Activated T-helper 2 cell treated with anti-CD3 and anti-CD28 coated beads, Interferon-gamma antibody, Interleukin-2, Interleukin-4, amounts not matched to agents 10 μg/mL and 5 μg/mL and 100 μg/mL, durations not matched to agents 14 hours and 24 hours and 36 hours (primary cell): ENCODE data around the gene ZBED5. TPM values are rescaled to one million over a fixed set of nuclear protein-coding genes. Genes with fewer than 3 reads are reported as not detected.

Source experiments
- DNase-seq: peaks from one replicate; pipeline ENCODE4 v3.0.0; 2021; ENCODE audit warnings: low spot score
- H3K27ac Mint-ChIP-seq: one replicate; pipeline ENCODE4 v1.8.0; 2021; ENCODE audit warnings: mixed read lengths
- H3K27me3 Mint-ChIP-seq: one replicate; pipeline ENCODE4 v1.8.0; 2021; ENCODE audit warnings: low read depth, mixed read lengths
- H3K36me3 Mint-ChIP-seq: one replicate; pipeline ENCODE4 v1.8.0; 2021; ENCODE audit warnings: low read depth, mixed read lengths
- H3K4me1 Mint-ChIP-seq: one replicate; pipeline ENCODE4 v1.8.0; 2021; ENCODE audit warnings: low read depth, mixed read lengths
- H3K4me3 Mint-ChIP-seq: one replicate; pipeline ENCODE4 v1.8.0; 2021; ENCODE audit warnings: low read depth, mild to moderate bottlenecking, moderate library complexity, mixed read lengths
- H3K9me3 Mint-ChIP-seq: one replicate; pipeline ENCODE4 v1.8.0; 2021; ENCODE audit warnings: mixed read lengths
- intact Hi-C: fragments of 100-400 bp; cut with micrococcal nuclease; formaldehyde crosslinking; loops from one replicate; pipeline ENCODE4 v1.15.1; 2023
- total RNA-seq: library from RNA; stranded (reverse); gene quantifications from 2 replicates; pipeline ENCODE4 v1.2.3, GENCODE V29; 2022

ZBED5 gene
- total RNA-seq, 1 donor from 2014 or later = 39.2 TPM

DNA sequence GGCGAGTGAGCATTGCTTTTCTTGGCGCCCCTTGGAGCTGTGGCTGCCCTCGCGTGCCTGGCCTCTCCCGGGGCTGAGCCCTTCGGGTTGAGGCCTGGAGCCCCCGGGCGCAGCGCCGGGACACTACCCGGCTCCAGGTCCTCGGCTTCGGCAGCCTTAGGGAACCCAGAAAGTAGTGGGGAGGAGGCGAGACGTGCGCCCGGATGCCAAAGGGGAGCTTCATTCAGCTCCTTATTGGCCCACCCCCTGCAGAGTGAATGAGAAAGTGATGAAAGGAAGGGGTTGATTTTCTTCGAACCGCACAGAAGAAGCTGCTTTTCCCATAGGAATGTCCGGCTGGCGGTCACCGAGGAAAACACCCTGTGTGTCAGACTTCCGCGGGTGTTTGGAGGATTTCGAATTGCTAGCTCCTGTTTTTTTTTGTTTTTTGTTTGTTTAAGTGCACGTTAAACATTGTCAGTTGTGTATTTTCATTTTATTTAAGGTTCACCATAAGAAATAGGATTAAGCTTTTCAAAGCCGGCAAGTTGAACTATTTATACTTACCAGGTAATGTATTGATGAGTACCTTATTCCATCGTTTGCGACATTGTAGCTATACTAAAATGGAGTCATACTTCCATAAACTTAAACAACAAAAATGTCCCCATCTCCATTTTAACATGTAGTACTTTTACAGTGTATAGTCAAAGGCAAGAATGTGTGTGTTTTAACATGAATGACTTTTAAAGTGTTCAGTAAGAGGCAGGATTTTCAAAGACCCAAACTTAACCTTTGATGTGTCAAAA, 48.3 kb downstream of the ZBED5 start:
- Mint-ChIP-seq H3K27ac (peak overlapping the region; percentile 98), H3K27me3 (peaks cover 2% of the 10 kb centered on the region), H3K9me3 (no peaks in the 10 kb centered on the region), H3K4me3 (peak overlapping the region; percentile 94), H3K4me1 (peaks cover 35% of the 10 kb centered on the region), H3K36me3 (peaks cover 43% of the 10 kb centered on the region)
- intact Hi-C loops = loop anchor here (1.0 to 5.0 kb wide), 5 partner anchors 48 to 1033 kb away; partner anchors contain the start of genes AMPD3 and CTR9
- DNase-seq = no peak

DNA sequence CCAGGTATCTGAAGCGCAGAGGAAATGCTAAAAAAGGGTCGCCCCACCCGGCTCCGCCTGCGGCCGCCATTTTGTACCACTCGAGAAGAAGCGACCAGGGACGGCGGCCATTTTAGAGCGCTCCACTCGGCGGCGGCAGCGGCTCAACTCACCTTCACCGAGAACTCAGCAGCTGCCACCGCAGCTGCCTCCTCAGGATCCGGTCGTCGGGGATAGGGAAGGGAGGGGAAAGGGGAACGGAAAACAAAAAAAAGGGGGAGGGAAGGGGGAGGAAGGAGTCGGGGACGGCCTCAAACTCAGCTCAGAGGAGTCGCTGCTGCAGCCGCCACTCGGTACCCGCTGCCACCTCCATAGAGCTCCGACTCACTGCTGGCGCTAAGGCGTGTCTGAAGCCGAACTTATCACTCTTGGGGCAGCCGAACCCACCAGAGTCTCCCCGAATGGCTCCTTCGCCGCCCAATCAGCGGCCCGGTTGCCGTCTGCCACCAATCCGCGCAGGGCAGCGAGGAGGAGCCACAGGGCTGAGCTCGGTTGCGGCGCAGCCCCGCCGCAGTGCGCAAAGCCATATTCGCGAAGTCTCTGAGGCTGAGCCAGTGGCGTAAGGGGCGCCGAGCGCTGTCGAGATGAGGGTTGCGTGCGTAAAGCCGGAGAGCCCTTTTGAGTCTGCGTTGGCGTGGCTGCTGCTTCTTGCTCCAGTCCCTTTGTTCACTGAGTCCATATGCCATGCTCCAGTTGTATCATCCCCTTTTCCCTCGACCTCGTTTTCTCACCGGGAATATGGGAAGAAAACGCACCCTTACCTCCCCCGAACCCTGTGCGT, 49.1 kb downstream of the ZBED5 start, which contains the start of gene EIF4G2:
EIF4G2 (minus strand) TSS at position 374 of the 820 bp plus-strand sequence.
- peak; percentile 98 for DNase-seq
- Mint-ChIP-seq H3K27ac (peak within 1 kb of the TSS; percentile 98), H3K4me1 (peaks cover 33% of the 10 kb centered on the region), H3K27me3 (peaks cover 2% of the 10 kb centered on the region), H3K4me3 (peak within 1 kb of the TSS; percentile 94), H3K9me3 (no peaks in the 10 kb centered on the region), H3K36me3 (peaks cover 51% of the 10 kb centered on the region)
- intact Hi-C loops = loop anchor here (1.0 to 5.0 kb wide), 6 partner anchors 49 to 1034 kb away; partner anchors contain the start of genes AMPD3 and CTR9

DNA sequence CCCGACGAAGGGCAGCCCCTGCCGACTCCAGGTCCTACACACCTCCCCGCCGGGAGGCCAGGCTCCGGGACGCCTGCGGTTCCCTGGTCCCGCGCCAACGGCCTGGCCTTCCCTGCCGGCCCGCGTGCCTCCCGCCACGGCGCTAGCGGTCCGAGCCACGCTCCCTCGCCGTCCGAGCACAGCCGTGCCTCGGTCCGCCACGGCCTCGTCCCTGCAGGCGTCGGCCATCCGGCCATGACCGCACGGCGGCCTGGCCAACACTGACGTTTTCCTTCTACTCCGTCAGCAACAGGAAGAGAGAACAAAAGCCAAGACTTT, 49.7 kb downstream of the ZBED5 start:
- intact Hi-C loops = loop anchor here (1.0 to 5.0 kb wide), 3 partner anchors 92 to 351 kb away; partner anchors contain the start of gene AMPD3
- H3K9me3 Mint-ChIP-seq = no peaks in the 10 kb centered on the region
- peaks cover 56% of the 10 kb centered on the region for H3K36me3 Mint-ChIP-seq
- peaks cover 38% of the 10 kb centered on the region for H3K4me1 Mint-ChIP-seq
- DNase-seq = no peak
- peaks cover 2% of the 10 kb centered on the region for H3K27me3 Mint-ChIP-seq
- peak overlapping the region; percentile 94 for H3K4me3 Mint-ChIP-seq
- H3K27ac Mint-ChIP-seq = peak overlapping the region; percentile 98

- Mint-ChIP-seq H3K4me1 (peaks cover 38% of the 10 kb centered on the region), H3K4me3 (peak overlapping the region; percentile 94), H3K27me3 (no peaks in the 10 kb centered on the region), H3K9me3 (no peaks in the 10 kb centered on the region), H3K27ac (peak overlapping the region; percentile 98), H3K36me3 (peaks cover 60% of the 10 kb centered on the region)
- peak; percentile 46 for DNase-seq
- intact Hi-C loops = loop anchor here (1.0 to 5.0 kb wide), 3 partner anchors 93 to 350 kb away; partner anchors contain the start of gene AMPD3
Measured at GRCh38 chr11:10807493-10808234, 50.2 kb downstream of the ZBED5 start.

GRCh38 chr11:10806206-10806605, 51.6 kb downstream of the ZBED5 start:
- Mint-ChIP-seq H3K36me3 (peaks cover 75% of the 10 kb centered on the region), H3K9me3 (no peaks in the 10 kb centered on the region), H3K4me3 (peak overlapping the region; percentile 94), H3K27me3 (no peaks in the 10 kb centered on the region), H3K4me1 (peaks cover 49% of the 10 kb centered on the region), H3K27ac (peak overlapping the region; percentile 98)
- intact Hi-C loops = loop anchor here (5.0 kb wide), 2 partner anchors 126 to 349 kb away; partner anchors contain the start of gene AMPD3
- no peak for DNase-seq

DNA sequence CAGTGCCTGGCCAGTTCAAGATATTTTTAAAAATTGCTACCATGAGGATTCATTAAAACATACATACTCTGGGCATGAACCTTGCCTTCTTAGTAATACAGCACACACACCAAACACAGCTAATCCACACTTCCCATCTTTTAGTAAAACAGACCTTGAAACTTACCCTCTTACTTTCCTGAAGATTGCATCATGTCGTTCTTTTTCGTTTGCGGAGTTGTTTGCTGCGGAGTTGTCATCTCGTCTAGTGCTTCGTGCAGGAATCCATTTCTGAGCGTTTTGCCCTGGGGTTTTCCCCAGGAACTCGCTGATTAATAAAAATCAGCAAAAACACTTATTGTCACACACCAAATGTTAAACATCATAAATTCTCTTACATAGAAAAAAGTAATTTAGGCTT, 52.1 kb downstream of the ZBED5 start:
- Mint-ChIP-seq H3K4me1 (peaks cover 54% of the 10 kb centered on the region), H3K36me3 (peaks cover 79% of the 10 kb centered on the region), H3K27ac (peak overlapping the region; percentile 39), H3K4me3 (peak overlapping the region; percentile 27), H3K27me3 (no peaks in the 10 kb centered on the region), H3K9me3 (no peaks in the 10 kb centered on the region)
- intact Hi-C loops = loop anchor here (5.0 kb wide), 2 partner anchors 127 to 348 kb away; partner anchors contain the start of gene AMPD3
- no peak for DNase-seq

GRCh38 chr11:10803676-10804075, 54.2 kb downstream of the ZBED5 start:
- Mint-ChIP-seq H3K9me3 (no peaks in the 10 kb centered on the region), H3K4me3 (no peak overlapping the region), H3K27me3 (no peaks in the 10 kb centered on the region), H3K4me1 (peaks cover 64% of the 10 kb centered on the region), H3K36me3 (peaks cover 96% of the 10 kb centered on the region), H3K27ac (peak overlapping the region; percentile 11)
- intact Hi-C loops = no loop called here
- DNase-seq = no peak

Other genes with a start within 250 kb of the ZBED5 start
- gene IRAG1, start 164.3 kb downstream of the ZBED5 start, total RNA-seq = not detected in 2 replicates
- gene CTR9, start 106.8 kb downstream of the ZBED5 start, total RNA-seq = 41.5 and 43.5 TPM in 2 replicates
- 1,057 and 1,120 TPM in 2 replicates for gene EIF4G2, start 49.1 kb downstream of the ZBED5 start, total RNA-seq